HEK293 (cell line): ENCODE data around the gene SLC39A5.

Experiments used
- PRDM10 ChIP-seq: fragments of 450-650 bp; formaldehyde crosslinking; IDR thresholded peaks from 2 replicates; pipeline ENCODE4 v1.5.1; 2016; ENCODE audit warnings: missing biosample characterization, missing genetic modification characterization
- TF ChIP-seq, protein P1 (sequence below): fragments of 450-650 bp; formaldehyde crosslinking; IDR thresholded peaks from 2 replicates; pipeline ENCODE4 v1.5.1; 2016; ENCODE audit warnings: missing biosample characterization, missing genetic modification characterization

DNA sequence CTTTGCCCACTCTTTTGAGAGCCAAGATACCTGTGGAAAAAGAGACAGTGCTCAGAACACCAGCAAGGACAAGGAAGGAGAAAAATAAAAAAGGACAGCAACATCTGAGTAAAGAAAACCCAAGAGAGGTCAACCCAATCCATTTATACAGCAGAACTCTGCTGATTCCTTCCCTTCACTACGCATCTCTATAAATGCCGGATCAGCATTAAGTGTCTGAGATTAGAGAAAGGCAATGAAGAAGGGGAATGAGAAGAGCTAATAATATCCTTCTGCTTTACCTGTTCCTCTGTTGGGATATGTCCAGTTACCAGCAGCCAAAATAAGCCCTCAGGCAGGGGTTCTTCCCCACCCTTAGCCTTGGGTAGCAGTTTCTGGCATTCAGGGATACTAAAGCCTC is 52.7 kb downstream of the SLC39A5 start:
- TF ChIP-seq, protein P1, sequence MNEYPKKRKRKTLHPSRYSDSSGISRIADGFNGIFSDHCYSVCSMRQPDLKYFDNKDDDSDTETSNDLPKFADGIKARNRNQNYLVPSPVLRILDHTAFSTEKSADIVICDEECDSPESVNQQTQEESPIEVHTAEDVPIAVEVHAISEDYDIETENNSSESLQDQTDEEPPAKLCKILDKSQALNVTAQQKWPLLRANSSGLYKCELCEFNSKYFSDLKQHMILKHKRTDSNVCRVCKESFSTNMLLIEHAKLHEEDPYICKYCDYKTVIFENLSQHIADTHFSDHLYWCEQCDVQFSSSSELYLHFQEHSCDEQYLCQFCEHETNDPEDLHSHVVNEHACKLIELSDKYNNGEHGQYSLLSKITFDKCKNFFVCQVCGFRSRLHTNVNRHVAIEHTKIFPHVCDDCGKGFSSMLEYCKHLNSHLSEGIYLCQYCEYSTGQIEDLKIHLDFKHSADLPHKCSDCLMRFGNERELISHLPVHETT (tag by site-specific recombination): no peak
- no peak for TF ChIP-seq PRDM10 (tag by site-specific recombination)
